ENCODE data around the gene FAM120A.

GRCh38 chr9:93536874-93537273 lies 85.4 kb downstream of the FAM120A start:
- TF ChIP-seq, protein P1, sequence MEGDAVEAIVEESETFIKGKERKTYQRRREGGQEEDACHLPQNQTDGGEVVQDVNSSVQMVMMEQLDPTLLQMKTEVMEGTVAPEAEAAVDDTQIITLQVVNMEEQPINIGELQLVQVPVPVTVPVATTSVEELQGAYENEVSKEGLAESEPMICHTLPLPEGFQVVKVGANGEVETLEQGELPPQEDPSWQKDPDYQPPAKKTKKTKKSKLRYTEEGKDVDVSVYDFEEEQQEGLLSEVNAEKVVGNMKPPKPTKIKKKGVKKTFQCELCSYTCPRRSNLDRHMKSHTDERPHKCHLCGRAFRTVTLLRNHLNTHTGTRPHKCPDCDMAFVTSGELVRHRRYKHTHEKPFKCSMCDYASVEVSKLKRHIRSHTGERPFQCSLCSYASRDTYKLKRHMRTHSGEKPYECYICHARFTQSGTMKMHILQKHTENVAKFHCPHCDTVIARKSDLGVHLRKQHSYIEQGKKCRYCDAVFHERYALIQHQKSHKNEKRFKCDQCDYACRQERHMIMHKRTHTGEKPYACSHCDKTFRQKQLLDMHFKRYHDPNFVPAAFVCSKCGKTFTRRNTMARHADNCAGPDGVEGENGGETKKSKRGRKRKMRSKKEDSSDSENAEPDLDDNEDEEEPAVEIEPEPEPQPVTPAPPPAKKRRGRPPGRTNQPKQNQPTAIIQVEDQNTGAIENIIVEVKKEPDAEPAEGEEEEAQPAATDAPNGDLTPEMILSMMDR (conservative IDR thresholded peaks at IDR 0.05; ENCODE audit: low read depth, low read length), result no peak
- no peak for TF ChIP-seq EZH2phosphoT487 (IDR thresholded peaks at IDR 0.05; ENCODE audit: borderline replicate concordance, low read length)
- TF ChIP-seq EZH2 (IDR thresholded peaks at IDR 0.05; ENCODE audit: low read length, unreplicated experiment), result no peak

Measured in PC-3 (cell line).